HepG2 (cell line): ENCODE results near the gene ZKSCAN1. TPM values are rescaled to one million over a fixed set of nuclear protein-coding genes. Genes with fewer than 3 reads are reported as not detected.

Source experiments
- ATAD3A ChIP-seq: sonication (generic); formaldehyde crosslinking; IDR thresholded peaks from 2 replicates; pipeline ENCODE4 v1.4.0; 2020; ENCODE audit warnings: missing genetic modification reagents
- E2F5 ChIP-seq: sonication (generic); formaldehyde crosslinking; conservative IDR thresholded peaks from 2 replicates; pipeline ENCODE4 v1.4.0; 2020; ENCODE audit warnings: missing genetic modification reagents
- ESRRA ChIP-seq: sonication (generic); formaldehyde crosslinking; IDR thresholded peaks from 2 replicates; pipeline ENCODE4 v1.5.1; 2020; ENCODE audit warnings: mild to moderate bottlenecking, low read depth, missing genetic modification reagents
- HBP1 ChIP-seq: IDR thresholded peaks from 2 replicates; pipeline ENCODE4 v1.6.1; 2016; ENCODE audit warnings: low read depth, control low read depth
- HNF1A ChIP-seq, 2 experiments: sonication (generic) in 1 of 2; formaldehyde crosslinking in 1 of 2; IDR thresholded peaks; 2 replicates each; pipeline versions ENCODE4 v1.4.0 to v1.6.1; 2016 to 2020; ENCODE audit warnings: borderline replicate concordance in 1 of 2, low read depth in 1 of 2, mild to moderate bottlenecking in 1 of 2, missing genetic modification reagents in 1 of 2
- HOXA7 ChIP-seq: sonication (generic); formaldehyde crosslinking; IDR thresholded peaks from 2 replicates; pipeline ENCODE4 v1.8.1; 2022; ENCODE audit warnings: mild to moderate bottlenecking, missing genetic modification reagents, moderate library complexity
- KLF6 ChIP-seq: IDR thresholded peaks from 2 replicates; pipeline ENCODE4 v1.8.0; 2016; ENCODE audit warnings: missing biosample characterization, missing genetic modification reagents
- NKX3-1 ChIP-seq: sonication (generic); formaldehyde crosslinking; IDR thresholded peaks from 2 replicates; pipeline ENCODE4 v1.5.0; 2020; ENCODE audit warnings: missing genetic modification reagents
- POLR2G ChIP-seq: fragments of 200-400 bp; formaldehyde crosslinking; IDR thresholded peaks from 2 replicates; pipeline ENCODE4 v1.6.1; 2018; ENCODE audit warnings: mild to moderate bottlenecking, low read depth, low read length, moderate library complexity
- SPEN ChIP-seq: sonication (generic); formaldehyde crosslinking; IDR thresholded peaks from 2 replicates; pipeline ENCODE4 v1.5.1; 2020; ENCODE audit warnings: low read depth, mild to moderate bottlenecking, missing genetic modification reagents
- TBL1XR1 ChIP-seq: fragments of 150-350 bp; IDR thresholded peaks from 2 replicates; pipeline ENCODE4 v1.6.1; 2014; ENCODE audit warnings: borderline replicate concordance, low read length; ENCODE audit not compliant: partially characterized antibody
- TBX2 ChIP-seq: sonication (generic); formaldehyde crosslinking; IDR thresholded peaks from 2 replicates; pipeline ENCODE4 v1.5.0; 2020; ENCODE audit warnings: missing genetic modification reagents, mild to moderate bottlenecking, borderline replicate concordance
- ZBTB44 ChIP-seq: sonication (generic); formaldehyde crosslinking; IDR thresholded peaks from 2 replicates; pipeline ENCODE4 v1.4.0; 2020; ENCODE audit warnings: missing genetic modification reagents
- ZNF138 ChIP-seq: sonication (generic); formaldehyde crosslinking; IDR thresholded peaks from 2 replicates; pipeline ENCODE4 v1.5.0; 2020; ENCODE audit warnings: mild to moderate bottlenecking, low read depth, missing genetic modification reagents
- ZNF333 ChIP-seq: sonication (generic); formaldehyde crosslinking; IDR thresholded peaks from 2 replicates; pipeline ENCODE4 v1.4.0; 2020; ENCODE audit warnings: mild to moderate bottlenecking, missing genetic modification reagents, borderline replicate concordance
- ZNF33A ChIP-seq: sonication (generic); formaldehyde crosslinking; IDR thresholded peaks from 2 replicates; pipeline ENCODE4 v1.5.1; 2020; ENCODE audit warnings: missing genetic modification reagents, mild to moderate bottlenecking, moderate library complexity, borderline replicate concordance
- ZNF510 ChIP-seq: sonication (generic); formaldehyde crosslinking; IDR thresholded peaks from 2 replicates; pipeline ENCODE4 v1.4.0; 2020; ENCODE audit warnings: low read depth, mild to moderate bottlenecking, missing genetic modification reagents
- ZNF775 ChIP-seq: sonication (generic); formaldehyde crosslinking; IDR thresholded peaks from 2 replicates; pipeline ENCODE4 v1.4.0; 2020; ENCODE audit warnings: missing genetic modification reagents, mild to moderate bottlenecking, moderate library complexity, borderline replicate concordance
- ZSCAN25 ChIP-seq: sonication (generic); formaldehyde crosslinking; IDR thresholded peaks from 2 replicates; pipeline ENCODE4 v1.8.0; 2022; ENCODE audit warnings: mild to moderate bottlenecking, missing genetic modification reagents
- ZSCAN29 ChIP-seq: sonication (generic); formaldehyde crosslinking; conservative IDR thresholded peaks from 2 replicates; pipeline ENCODE4 v1.4.0; 2020; ENCODE audit warnings: mild to moderate bottlenecking, missing genetic modification reagents
- polyA plus RNA-seq, 8 experiments: library from polyadenylated mRNA; depleted of rRNA in 3 of 8; stranded (reverse) in 7 of 8; unstranded in 1 of 8; fragments of >200 nt; fragmentation: Illumina TruSeq in 4 of 8; extraction: Trizol in 4 of 8; gene quantifications; 2 replicates each; pipeline versions ENCODE4 v1.2.1 to v1.2.3, GENCODE V29; 2011 to 2016; ENCODE audit warnings: low read depth in 4 of 8, missing spikeins in 1 of 8, mixed read lengths in 1 of 8; ENCODE audit not compliant: insufficient read depth in 1 of 8
- total RNA-seq, 5 experiments: library from RNA; depleted of rRNA; stranded (reverse); fragments of >200 nt; fragmentation: Illumina TruSeq; extraction: Trizol; gene quantifications; 2 replicates each; pipeline ENCODE4 v1.2.3, GENCODE V29; 2016; ENCODE audit warnings: low read depth in 1 of 5

Gene ZKSCAN1
- total and polyA plus RNA-seq, 2 of the 13 experiments (the other 11 are each of a cell fraction or from before 2014, with no cell fraction given) = 46.4 to 60.6 TPM

GRCh38 chr7:100079024-100079560 lies 63.7 kb downstream of the ZKSCAN1 start (continued):
- TF ChIP-seq E2F5 (CRISPR knock-in tag) (no peak), KLF6 (no peak), ZBTB44 (CRISPR knock-in tag) (no peak), ZSCAN29 (CRISPR knock-in tag) (0 out of 2 replicates have a peak, but pooled peaks have one; percentile 55), ZNF138 (CRISPR knock-in tag) (no peak), ZNF333 (CRISPR knock-in tag) (no peak), SPEN (CRISPR knock-in tag) (no peak), TBL1XR1 (peak; percentile 50), HNF1A (IDR thresholded peaks at IDR 0.05; ENCODE audit: low read depth) (no peak), HNF1A (CRISPR knock-in tag; IDR thresholded peaks at IDR 0.05; ENCODE audit: borderline replicate concordance) (peak; percentile 62; the same call in 1 of the 2 replicates), HBP1 (CRISPR knock-in tag) (no peak), POLR2G (peak; percentile 81), ZNF775 (CRISPR knock-in tag) (no peak), NKX3-1 (CRISPR knock-in tag) (no peak), TBX2 (CRISPR knock-in tag) (peak; percentile 82), ATAD3A (CRISPR knock-in tag) (no peak), ZNF33A (CRISPR knock-in tag) (no peak), ZNF510 (CRISPR knock-in tag) (no peak), ESRRA (CRISPR knock-in tag) (no peak), ZSCAN25 (CRISPR knock-in tag) (peak; percentile 36; the same call in 1 of the 2 replicates), HOXA7 (CRISPR knock-in tag) (no peak)
